22Rv1 (cell line): ENCODE measurements around the gene OAT.

Experiments
- H3K27ac ChIP-seq: fragments of 450-650 bp; 2 replicates; pipeline ENCODE4 v1.5.1; 2017
- CTCF ChIP-seq: fragments of 450-650 bp; IDR thresholded peaks from 2 replicates; pipeline ENCODE4 v1.5.1; 2017; ENCODE audit warnings: mild to moderate bottlenecking
- ZFX ChIP-seq: fragments of 450-650 bp; IDR thresholded peaks from 2 replicates; pipeline ENCODE4 v1.6.1; 2017; ENCODE audit warnings: antibody characterized with exemption, borderline replicate concordance

OAT gene

GRCh38 chr10:124394583-124394982 is 24.1 kb downstream of the OAT start:
- no peak for TF ChIP-seq ZFX
- no peak for TF ChIP-seq CTCF
- no peak overlapping the region for H3K27ac ChIP-seq

GRCh38 chr10:124392626-124393342 is 25.9 kb downstream of the OAT start:
- no peak for TF ChIP-seq ZFX
- TF ChIP-seq CTCF, result no peak

GRCh38 chr10:124390471-124391187 is 28.1 kb downstream of the OAT start:
- TF ChIP-seq ZFX (no peak), CTCF (no peak)
- no peak overlapping the region for H3K27ac ChIP-seq

More at GRCh38 chr10:124392626-124393342, 25.9 kb downstream of the OAT start:
- H3K27ac ChIP-seq, result no peak overlapping the region

GRCh38 chr10:124389613-124390361 is 28.9 kb downstream of the OAT start:
- TF ChIP-seq CTCF (peak; percentile 61), ZFX (no peak)

GRCh38 chr10:124388823-124389612 is 29.7 kb downstream of the OAT start:
- TF ChIP-seq CTCF (peak; percentile 92), ZFX (no peak)
- no peak overlapping the region for H3K27ac ChIP-seq

More at GRCh38 chr10:124389613-124390361, 28.9 kb downstream of the OAT start:
- no peak overlapping the region for H3K27ac ChIP-seq

GRCh38 chr10:124388476-124388822 is 30.3 kb downstream of the OAT start:
- H3K27ac ChIP-seq, result no peak overlapping the region
- TF ChIP-seq ZFX (no peak), CTCF (no peak)
